HEK293 (cell line): Measurements from ENCODE around the gene SNTB2.

Experiments used
- CTCF ChIA-PET: fragments of 350-600 bp; formaldehyde crosslinking; extraction: SDS; loops from one replicate; lab custom pipeline; 2021; ENCODE audit warnings: antibody characterized with exemption; lab: Yijun Ruan, JAX
- POLR2A ChIA-PET: fragments of 300-600 bp; formaldehyde crosslinking; extraction: SDS; loops from one replicate; lab custom pipeline; 2020; ENCODE audit warnings: antibody characterized with exemption, inconsistent platforms; lab: Yijun Ruan, JAX
- H3K27ac ChIP-seq: fragments of 200-500 bp; sonication (Bioruptor generic); 2 replicates; pipeline ENCODE4 v1.5.1; 2014; ENCODE audit warnings: low read depth, low read length, control low read depth, inconsistent platforms; ENCODE audit errors: extremely low read depth
- H3K36me3 ChIP-seq, 2 experiments: fragments of 200-500 bp in 1 of 2; sonication (Bioruptor generic) in 1 of 2; 1 replicate in 1 of 2; 2 replicates in 1 of 2; pipeline ENCODE4 v1.5.1; 2014 to 2017; ENCODE audit warnings: inconsistent platforms in 2 of 2, low read length in 2 of 2; ENCODE audit not compliant: control insufficient read depth in 2 of 2, insufficient read depth in 1 of 2
- H3K4me1 ChIP-seq: fragments of 200-500 bp; sonication (Bioruptor generic); 2 replicates; pipeline ENCODE4 v1.5.1; 2014; ENCODE audit warnings: mild to moderate bottlenecking, low read length, inconsistent platforms; ENCODE audit not compliant: control insufficient read depth, insufficient read depth
- H3K4me3 ChIP-seq: 2 replicates; pipeline ENCODE4 v1.5.1; 2011; ENCODE audit warnings: low read depth, mild to moderate bottlenecking, control low read depth, low read length, moderate library complexity
- H3K9me3 ChIP-seq: fragments of 200-500 bp; sonication (Bioruptor generic); 2 replicates; pipeline ENCODE4 v1.5.1; 2014; ENCODE audit warnings: low read depth, low read length, inconsistent platforms; ENCODE audit not compliant: control insufficient read depth, insufficient read depth
- EGR2 ChIP-seq: fragments of 450-650 bp; formaldehyde crosslinking; IDR thresholded peaks from 2 replicates; pipeline ENCODE4 v1.5.1; 2016; ENCODE audit warnings: low read depth, missing biosample characterization, missing genetic modification characterization
- FEZF1 ChIP-seq: fragments of 450-650 bp; formaldehyde crosslinking; IDR thresholded peaks from 2 replicates; pipeline ENCODE4 v1.5.1; 2016; ENCODE audit warnings: missing biosample characterization, missing genetic modification characterization
- GFI1B ChIP-seq: fragments of 450-650 bp; formaldehyde crosslinking; IDR thresholded peaks from 2 replicates; pipeline ENCODE4 v1.5.1; 2016; ENCODE audit warnings: missing biosample characterization, missing genetic modification characterization
- IKZF3 ChIP-seq: fragments of 450-650 bp; IDR thresholded peaks from 2 replicates; pipeline ENCODE4 v1.5.0; 2018; ENCODE audit warnings: missing biosample characterization, mild to moderate bottlenecking, missing genetic modification characterization, moderate library complexity
- KLF1 ChIP-seq: fragments of 450-650 bp; formaldehyde crosslinking; IDR thresholded peaks from 2 replicates; pipeline ENCODE4 v1.5.1; 2016; ENCODE audit warnings: missing biosample characterization, missing genetic modification characterization
- KLF7 ChIP-seq: fragments of 450-650 bp; formaldehyde crosslinking; IDR thresholded peaks from 2 replicates; pipeline ENCODE4 v1.5.1; 2016; ENCODE audit warnings: missing biosample characterization, missing genetic modification characterization, borderline replicate concordance
- RBAK ChIP-seq: fragments of 450-650 bp; formaldehyde crosslinking; IDR thresholded peaks from 2 replicates; pipeline ENCODE4 v1.5.1; 2016; ENCODE audit warnings: missing biosample characterization, missing genetic modification characterization
- SP7 ChIP-seq: fragments of 450-650 bp; formaldehyde crosslinking; IDR thresholded peaks from 2 replicates; pipeline ENCODE4 v1.5.1; 2016; ENCODE audit warnings: missing biosample characterization, missing genetic modification characterization
- ZBTB20 ChIP-seq: fragments of 450-650 bp; formaldehyde crosslinking; IDR thresholded peaks from 2 replicates; pipeline ENCODE4 v1.5.1; 2016; ENCODE audit warnings: missing biosample characterization, missing genetic modification characterization
- ZFP37 ChIP-seq: fragments of 450-650 bp; formaldehyde crosslinking; IDR thresholded peaks from 2 replicates; pipeline ENCODE4 v1.5.1; 2016; ENCODE audit warnings: missing biosample characterization, missing genetic modification characterization
- ZIC2 ChIP-seq: fragments of 450-650 bp; formaldehyde crosslinking; IDR thresholded peaks from 2 replicates; pipeline ENCODE4 v1.5.1; 2016; ENCODE audit warnings: missing biosample characterization, missing genetic modification characterization
- ZNF10 ChIP-seq: fragments of 450-650 bp; formaldehyde crosslinking; IDR thresholded peaks from 2 replicates; pipeline ENCODE4 v1.5.1; 2017; ENCODE audit warnings: missing biosample characterization, missing genetic modification characterization
- ZNF146 ChIP-seq: fragments of 450-650 bp; formaldehyde crosslinking; IDR thresholded peaks from 2 replicates; pipeline ENCODE4 v1.5.1; 2016; ENCODE audit warnings: missing biosample characterization, missing genetic modification characterization
- ZNF16 ChIP-seq: fragments of 450-650 bp; formaldehyde crosslinking; IDR thresholded peaks from 2 replicates; pipeline ENCODE4 v1.5.1; 2016; ENCODE audit warnings: low read depth, missing biosample characterization, missing genetic modification characterization
- ZNF175 ChIP-seq: fragments of 450-650 bp; formaldehyde crosslinking; IDR thresholded peaks from 2 replicates; pipeline ENCODE4 v1.5.1; 2016; ENCODE audit warnings: missing biosample characterization, missing genetic modification characterization
- ZNF426 ChIP-seq: fragments of 450-650 bp; formaldehyde crosslinking; IDR thresholded peaks from 2 replicates; pipeline ENCODE4 v1.5.1; 2017; ENCODE audit warnings: missing biosample characterization, missing genetic modification characterization, mild to moderate bottlenecking, inconsistent platforms, moderate library complexity
- ZNF501 ChIP-seq: fragments of 450-650 bp; formaldehyde crosslinking; IDR thresholded peaks from 2 replicates; pipeline ENCODE4 v1.5.1; 2016; ENCODE audit warnings: missing biosample characterization, missing genetic modification characterization
- ZNF660 ChIP-seq: fragments of 450-650 bp; IDR thresholded peaks from 2 replicates; pipeline ENCODE4 v1.5.1; 2018; ENCODE audit warnings: missing biosample characterization, mild to moderate bottlenecking, missing genetic modification characterization
- ZNF664 ChIP-seq: fragments of 450-650 bp; formaldehyde crosslinking; IDR thresholded peaks from 2 replicates; pipeline ENCODE4 v1.5.1; 2016; ENCODE audit warnings: missing biosample characterization, missing genetic modification characterization
- TF ChIP-seq, protein P1 (sequence below): fragments of 450-650 bp; formaldehyde crosslinking; IDR thresholded peaks from 2 replicates; pipeline ENCODE4 v1.5.1; 2016; ENCODE audit warnings: missing biosample characterization, missing genetic modification characterization, borderline replicate concordance
- TF ChIP-seq, protein P2 (sequence below): fragments of 450-650 bp; formaldehyde crosslinking; IDR thresholded peaks from 2 replicates; pipeline ENCODE4 v1.5.1; 2016; ENCODE audit warnings: missing biosample characterization, missing genetic modification characterization, low read depth
- TF ChIP-seq, protein P3 (sequence below): fragments of 450-650 bp; formaldehyde crosslinking; IDR thresholded peaks from 2 replicates; pipeline ENCODE4 v1.5.1; 2016; ENCODE audit warnings: missing biosample characterization, missing genetic modification characterization

Gene SNTB2

DNA sequence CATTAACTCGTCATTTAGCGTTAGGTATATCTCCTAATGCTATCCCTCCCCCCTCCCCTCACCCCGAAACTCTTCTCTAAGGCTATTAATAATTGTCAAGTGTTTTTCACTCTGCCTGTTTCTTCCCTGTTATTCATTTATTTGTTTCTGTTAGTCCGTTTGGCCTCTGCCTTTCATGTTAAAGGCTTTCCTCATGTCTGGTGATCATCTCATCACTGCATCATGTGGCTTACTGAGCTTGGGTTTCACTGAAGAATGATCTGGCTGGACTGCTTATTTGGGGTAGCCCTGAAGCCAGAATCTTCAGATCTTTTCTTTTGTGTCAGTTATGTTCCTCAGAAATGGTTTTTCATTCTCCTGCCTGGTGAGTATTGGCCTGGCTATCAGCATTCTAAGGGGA is 45.0 kb upstream of the SNTB2 start:
- H3K27ac ChIP-seq, result no peak overlapping the region
- no peaks in the 10 kb centered on the region for H3K4me1 ChIP-seq
- TF ChIP-seq, protein P1, sequence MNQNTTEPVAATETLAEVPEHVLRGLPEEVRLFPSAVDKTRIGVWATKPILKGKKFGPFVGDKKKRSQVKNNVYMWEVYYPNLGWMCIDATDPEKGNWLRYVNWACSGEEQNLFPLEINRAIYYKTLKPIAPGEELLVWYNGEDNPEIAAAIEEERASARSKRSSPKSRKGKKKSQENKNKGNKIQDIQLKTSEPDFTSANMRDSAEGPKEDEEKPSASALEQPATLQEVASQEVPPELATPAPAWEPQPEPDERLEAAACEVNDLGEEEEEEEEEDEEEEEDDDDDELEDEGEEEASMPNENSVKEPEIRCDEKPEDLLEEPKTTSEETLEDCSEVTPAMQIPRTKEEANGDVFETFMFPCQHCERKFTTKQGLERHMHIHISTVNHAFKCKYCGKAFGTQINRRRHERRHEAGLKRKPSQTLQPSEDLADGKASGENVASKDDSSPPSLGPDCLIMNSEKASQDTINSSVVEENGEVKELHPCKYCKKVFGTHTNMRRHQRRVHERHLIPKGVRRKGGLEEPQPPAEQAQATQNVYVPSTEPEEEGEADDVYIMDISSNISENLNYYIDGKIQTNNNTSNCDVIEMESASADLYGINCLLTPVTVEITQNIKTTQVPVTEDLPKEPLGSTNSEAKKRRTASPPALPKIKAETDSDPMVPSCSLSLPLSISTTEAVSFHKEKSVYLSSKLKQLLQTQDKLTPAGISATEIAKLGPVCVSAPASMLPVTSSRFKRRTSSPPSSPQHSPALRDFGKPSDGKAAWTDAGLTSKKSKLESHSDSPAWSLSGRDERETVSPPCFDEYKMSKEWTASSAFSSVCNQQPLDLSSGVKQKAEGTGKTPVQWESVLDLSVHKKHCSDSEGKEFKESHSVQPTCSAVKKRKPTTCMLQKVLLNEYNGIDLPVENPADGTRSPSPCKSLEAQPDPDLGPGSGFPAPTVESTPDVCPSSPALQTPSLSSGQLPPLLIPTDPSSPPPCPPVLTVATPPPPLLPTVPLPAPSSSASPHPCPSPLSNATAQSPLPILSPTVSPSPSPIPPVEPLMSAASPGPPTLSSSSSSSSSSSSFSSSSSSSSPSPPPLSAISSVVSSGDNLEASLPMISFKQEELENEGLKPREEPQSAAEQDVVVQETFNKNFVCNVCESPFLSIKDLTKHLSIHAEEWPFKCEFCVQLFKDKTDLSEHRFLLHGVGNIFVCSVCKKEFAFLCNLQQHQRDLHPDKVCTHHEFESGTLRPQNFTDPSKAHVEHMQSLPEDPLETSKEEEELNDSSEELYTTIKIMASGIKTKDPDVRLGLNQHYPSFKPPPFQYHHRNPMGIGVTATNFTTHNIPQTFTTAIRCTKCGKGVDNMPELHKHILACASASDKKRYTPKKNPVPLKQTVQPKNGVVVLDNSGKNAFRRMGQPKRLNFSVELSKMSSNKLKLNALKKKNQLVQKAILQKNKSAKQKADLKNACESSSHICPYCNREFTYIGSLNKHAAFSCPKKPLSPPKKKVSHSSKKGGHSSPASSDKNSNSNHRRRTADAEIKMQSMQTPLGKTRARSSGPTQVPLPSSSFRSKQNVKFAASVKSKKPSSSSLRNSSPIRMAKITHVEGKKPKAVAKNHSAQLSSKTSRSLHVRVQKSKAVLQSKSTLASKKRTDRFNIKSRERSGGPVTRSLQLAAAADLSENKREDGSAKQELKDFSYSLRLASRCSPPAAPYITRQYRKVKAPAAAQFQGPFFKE, result no peak
- TF ChIP-seq, protein P2, sequence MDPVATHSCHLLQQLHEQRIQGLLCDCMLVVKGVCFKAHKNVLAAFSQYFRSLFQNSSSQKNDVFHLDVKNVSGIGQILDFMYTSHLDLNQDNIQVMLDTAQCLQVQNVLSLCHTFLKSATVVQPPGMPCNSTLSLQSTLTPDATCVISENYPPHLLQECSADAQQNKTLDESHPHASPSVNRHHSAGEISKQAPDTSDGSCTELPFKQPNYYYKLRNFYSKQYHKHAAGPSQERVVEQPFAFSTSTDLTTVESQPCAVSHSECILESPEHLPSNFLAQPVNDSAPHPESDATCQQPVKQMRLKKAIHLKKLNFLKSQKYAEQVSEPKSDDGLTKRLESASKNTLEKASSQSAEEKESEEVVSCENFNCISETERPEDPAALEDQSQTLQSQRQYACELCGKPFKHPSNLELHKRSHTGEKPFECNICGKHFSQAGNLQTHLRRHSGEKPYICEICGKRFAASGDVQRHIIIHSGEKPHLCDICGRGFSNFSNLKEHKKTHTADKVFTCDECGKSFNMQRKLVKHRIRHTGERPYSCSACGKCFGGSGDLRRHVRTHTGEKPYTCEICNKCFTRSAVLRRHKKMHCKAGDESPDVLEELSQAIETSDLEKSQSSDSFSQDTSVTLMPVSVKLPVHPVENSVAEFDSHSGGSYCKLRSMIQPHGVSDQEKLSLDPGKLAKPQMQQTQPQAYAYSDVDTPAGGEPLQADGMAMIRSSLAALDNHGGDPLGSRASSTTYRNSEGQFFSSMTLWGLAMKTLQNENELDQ (tag by site-specific recombination), result no peak
- TF ChIP-seq GFI1B (tag by site-specific recombination) (no peak), ZNF175 (tag by site-specific recombination) (no peak), KLF7 (tag by site-specific recombination) (no peak), ZNF16 (tag by site-specific recombination) (no peak), ZNF426 (no peak), EGR2 (tag by site-specific recombination) (no peak), ZNF664 (no peak), SP7 (tag by site-specific recombination) (no peak), IKZF3 (tag by site-specific recombination) (no peak), KLF1 (tag by site-specific recombination) (no peak), ZNF501 (tag by site-specific recombination) (no peak), ZNF146 (no peak)
- TF ChIP-seq, protein P3, sequence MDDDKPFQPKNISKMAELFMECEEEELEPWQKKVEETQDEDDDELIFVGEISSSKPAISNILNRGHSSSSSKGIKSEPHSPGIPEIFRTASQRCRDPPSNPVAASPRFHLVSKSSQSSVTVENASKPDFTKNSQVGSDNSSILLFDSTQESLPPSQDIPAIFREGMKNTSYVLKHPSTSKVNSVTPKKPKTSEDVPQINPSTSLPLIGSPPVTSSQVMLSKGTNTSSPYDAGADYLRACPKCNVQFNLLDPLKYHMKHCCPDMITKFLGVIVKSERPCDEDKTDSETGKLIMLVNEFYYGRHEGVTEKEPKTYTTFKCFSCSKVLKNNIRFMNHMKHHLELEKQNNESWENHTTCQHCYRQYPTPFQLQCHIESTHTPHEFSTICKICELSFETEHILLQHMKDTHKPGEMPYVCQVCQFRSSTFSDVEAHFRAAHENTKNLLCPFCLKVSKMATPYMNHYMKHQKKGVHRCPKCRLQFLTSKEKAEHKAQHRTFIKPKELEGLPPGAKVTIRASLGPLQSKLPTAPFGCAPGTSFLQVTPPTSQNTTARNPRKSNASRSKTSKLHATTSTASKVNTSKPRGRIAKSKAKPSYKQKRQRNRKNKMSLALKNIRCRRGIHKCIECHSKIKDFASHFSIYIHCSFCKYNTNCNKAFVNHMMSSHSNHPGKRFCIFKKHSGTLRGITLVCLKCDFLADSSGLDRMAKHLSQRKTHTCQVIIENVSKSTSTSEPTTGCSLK (tag by site-specific recombination), result no peak
- CTCF ChIA-PET, result interaction anchor here (1.2 kb wide), 1 partner anchor 27 kb away, joined by 3 read pairs; no protein-coding TSS in a partner anchor
- peaks cover 60 to 83% of the 10 kb centered on the region in 2 experiments for H3K36me3 ChIP-seq
- no peaks in the 10 kb centered on the region for H3K9me3 ChIP-seq
- POLR2A ChIA-PET, result interaction anchor here (0.5 to 1.7 kb wide), 2 partner anchors 9 to 67 kb away, joined by 3 to 7 read pairs; partner anchors contain the start of genes CHTF8 and UTP4
- H3K4me3 ChIP-seq, result no peak overlapping the region

DNA sequence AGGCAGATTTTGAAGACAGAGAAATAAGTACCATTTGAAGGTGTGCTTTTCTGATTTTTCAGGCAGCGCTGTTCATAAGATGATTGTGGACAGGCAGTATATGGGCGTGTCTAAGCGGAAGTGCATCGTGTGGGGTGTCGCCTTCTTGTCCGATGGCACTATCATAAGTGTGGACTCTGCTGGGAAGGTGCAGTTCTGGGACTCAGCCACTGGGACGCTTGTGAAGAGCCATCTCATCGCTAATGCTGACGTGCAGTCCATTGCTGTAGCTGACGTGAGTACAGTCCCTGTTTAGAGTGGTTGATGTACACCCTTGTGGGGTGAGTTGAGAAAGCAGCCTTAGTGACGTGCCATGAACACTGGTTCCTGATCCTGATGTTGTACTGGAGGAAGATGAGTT is 43.8 kb upstream of the SNTB2 start:
- TF ChIP-seq KLF7 (tag by site-specific recombination), result no peak
- TF ChIP-seq ZNF660 (tag by site-specific recombination), result no peak
- no peak for TF ChIP-seq ZBTB20 (tag by site-specific recombination)
- no peak for TF ChIP-seq RBAK
- TF ChIP-seq ZNF10 (tag by site-specific recombination), result no peak
- no peak for TF ChIP-seq ZFP37
- no peak for TF ChIP-seq FEZF1 (tag by site-specific recombination)
- no peak for TF ChIP-seq ZIC2
- peaks cover 51 to 75% of the 10 kb centered on the region in 2 experiments for H3K36me3 ChIP-seq
- ChIA-PET POLR2A (no interaction called here), CTCF (no interaction called here)
- H3K9me3 ChIP-seq, result no peaks in the 10 kb centered on the region
- H3K4me3 ChIP-seq, result no peak overlapping the region
- H3K27ac ChIP-seq, result no peak overlapping the region
- no peaks in the 10 kb centered on the region for H3K4me1 ChIP-seq
